Stimulated activated CD4-positive, alpha-beta T cell treated with anti-CD3 and anti-CD28 coated beads, Interleukin-12 subunit alpha, Interleukin-12 subunit beta, amount 100 ng/mL, for 48 hours (primary cell): ENCODE results near the gene CDK16.
A peak's percentile ranks its signal among the peaks of the same experiment; 100 is the strongest.

Source experiments
- DNase-seq, 3 donors: peaks; one replicate each; pipeline ENCODE4 v3.0.0-alpha.2; 2020; ENCODE audit warnings: low read depth in 2 of 3, low spot score in 1 of 3

The CDK16 gene

GRCh38 chrX:47206316-47206715, 12.2 kb upstream of the CDK16 start:
- DNase-seq = no peak

DNA sequence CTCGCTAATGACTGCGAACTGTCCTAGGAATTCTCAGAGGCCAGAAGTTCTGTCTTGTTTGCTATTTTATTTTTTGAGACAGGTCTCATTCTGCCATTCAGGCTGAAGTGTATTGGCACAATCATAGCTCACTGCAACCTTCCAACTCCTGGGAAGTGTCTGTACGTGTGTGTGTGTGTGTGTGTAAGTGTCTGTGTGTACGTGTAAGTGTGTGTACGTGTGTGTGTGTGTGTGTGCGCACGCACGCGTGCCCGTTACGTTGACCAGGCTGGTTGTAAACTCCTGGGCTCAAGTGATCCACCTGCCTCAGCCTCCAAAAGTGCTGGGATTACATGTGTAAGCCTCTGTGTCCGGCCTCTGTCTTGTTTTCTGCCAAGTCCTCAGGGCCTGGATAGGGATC, 10.4 kb upstream of the CDK16 start:
- DNase-seq = no peak

DNA sequence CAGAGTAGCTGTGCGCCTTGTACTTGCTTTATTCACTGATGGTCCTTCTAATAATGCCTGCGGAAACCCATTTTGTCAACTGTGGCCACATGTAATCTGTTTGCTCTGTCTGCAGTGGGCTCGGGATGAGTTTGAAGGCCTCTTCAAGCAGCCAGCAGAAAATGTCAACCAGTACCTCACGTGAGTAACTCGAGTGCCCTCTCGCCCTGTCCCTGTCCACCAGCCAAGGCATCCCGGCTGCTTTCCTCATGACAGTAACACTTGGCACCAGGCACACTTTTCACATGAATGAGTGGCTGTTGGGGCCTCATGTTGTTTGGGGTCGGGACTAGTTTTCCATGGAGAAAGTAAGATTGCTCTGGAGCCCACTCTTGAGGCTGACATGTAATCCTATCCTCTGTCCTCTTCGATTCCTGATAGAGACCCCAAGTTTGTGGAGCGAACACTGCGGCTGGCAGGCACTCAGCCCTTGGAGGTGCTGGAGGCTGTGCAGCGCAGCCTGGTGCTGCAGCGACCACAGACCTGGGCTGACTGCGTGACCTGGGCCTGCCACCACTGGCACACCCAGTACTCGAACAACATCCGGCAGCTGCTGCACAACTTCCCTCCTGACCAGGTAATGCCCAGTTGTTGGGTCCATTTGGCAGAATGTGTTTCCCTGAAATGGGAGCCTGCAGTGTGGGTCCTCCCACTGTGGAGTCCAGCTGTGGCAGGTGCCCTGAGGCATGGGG, 8.8 kb upstream of the CDK16 start:
- DNase-seq = no peak

DNA sequence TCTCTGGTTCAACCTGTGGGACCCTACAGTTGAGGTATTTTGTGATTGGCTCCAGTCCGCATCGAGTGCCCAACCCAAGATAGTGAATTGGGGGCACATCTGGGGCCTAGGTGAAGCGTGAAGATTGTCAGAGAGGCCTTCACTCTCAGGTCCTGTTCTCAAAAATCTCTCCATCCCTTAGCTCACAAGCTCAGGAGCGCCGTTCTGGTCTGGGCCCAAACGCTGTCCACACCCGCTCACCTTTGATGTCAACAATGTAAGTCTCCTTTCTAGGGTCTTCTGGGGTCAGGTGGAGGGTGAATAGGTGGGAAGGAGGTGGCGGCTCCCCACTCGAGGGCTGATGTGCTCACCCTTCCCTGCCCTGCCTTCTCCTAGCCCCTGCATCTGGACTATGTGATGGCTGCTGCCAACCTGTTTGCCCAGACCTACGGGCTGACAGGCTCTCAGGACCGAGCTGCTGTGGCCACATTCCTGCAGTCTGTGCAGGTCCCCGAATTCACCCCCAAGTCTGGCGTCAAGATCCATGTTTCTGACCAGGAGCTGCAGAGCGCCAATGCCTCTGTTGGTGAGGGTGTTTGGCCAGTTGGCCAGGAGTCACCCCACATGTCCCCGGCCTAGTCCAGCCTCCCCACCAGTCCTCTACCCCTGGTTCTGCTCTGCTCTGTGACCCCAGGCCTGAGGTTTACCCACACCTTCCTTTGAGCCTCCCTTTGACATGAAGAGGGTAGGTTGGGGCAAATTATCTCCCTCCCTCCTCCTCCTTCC, 7.6 kb upstream of the CDK16 start:
- no peak for DNase-seq

- no peak for DNase-seq
These were observed 5.8 kb upstream of the CDK16 start for GRCh38 chrX:47212381-47213293.

GRCh38 chrX:47214435-47215077, 3.9 kb upstream of the CDK16 start:
- no peak for DNase-seq

GRCh38 chrX:47215291-47215900, 3.1 kb upstream of the CDK16 start:
- no peak for DNase-seq

GRCh38 chrX:47216393-47216925, 2.0 kb upstream of the CDK16 start:
- no peak for DNase-seq

DNA sequence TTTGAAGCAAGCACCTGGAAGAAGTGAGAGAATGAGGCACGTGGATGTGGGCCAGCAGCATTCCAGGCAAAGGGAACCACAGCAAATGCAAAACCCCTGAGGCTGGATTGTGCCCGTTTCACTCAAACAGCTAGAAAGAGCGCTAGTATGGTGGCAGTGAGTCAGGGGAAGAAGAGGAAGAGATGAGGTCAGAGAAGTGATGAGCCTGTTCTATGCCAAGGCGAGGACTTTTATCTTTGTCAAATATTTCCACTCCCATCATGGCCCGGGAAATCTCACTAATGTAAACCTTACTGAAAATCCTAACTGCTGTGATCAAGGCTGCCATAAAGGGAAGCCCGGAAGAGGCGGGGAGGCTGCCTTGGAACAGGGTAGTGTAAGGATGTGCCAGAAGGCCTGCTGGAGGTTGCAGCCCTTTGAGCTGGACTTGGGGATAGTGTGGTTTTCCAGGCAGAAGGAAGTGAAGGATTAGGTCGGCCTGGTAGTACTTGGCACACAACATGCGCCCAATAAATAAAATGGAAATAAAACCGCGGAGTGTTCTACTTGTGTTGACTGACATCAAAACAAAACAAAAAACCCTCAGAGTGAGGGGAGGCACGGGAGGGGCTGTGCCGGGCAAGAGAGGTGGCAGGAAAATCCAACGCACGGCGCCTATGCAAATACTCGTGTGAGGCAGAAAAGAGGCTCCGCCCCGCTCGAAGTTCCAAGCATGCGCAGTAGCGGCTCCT, 1.2 kb upstream of the CDK16 start:
- DNase-seq = peak; percentile 4 to 86 (median 26)

GRCh38 chrX:47217852-47218279, 615 bp upstream of the CDK16 start:
- DNase-seq = peak; percentile 87 to 98 (median 93)

DNA sequence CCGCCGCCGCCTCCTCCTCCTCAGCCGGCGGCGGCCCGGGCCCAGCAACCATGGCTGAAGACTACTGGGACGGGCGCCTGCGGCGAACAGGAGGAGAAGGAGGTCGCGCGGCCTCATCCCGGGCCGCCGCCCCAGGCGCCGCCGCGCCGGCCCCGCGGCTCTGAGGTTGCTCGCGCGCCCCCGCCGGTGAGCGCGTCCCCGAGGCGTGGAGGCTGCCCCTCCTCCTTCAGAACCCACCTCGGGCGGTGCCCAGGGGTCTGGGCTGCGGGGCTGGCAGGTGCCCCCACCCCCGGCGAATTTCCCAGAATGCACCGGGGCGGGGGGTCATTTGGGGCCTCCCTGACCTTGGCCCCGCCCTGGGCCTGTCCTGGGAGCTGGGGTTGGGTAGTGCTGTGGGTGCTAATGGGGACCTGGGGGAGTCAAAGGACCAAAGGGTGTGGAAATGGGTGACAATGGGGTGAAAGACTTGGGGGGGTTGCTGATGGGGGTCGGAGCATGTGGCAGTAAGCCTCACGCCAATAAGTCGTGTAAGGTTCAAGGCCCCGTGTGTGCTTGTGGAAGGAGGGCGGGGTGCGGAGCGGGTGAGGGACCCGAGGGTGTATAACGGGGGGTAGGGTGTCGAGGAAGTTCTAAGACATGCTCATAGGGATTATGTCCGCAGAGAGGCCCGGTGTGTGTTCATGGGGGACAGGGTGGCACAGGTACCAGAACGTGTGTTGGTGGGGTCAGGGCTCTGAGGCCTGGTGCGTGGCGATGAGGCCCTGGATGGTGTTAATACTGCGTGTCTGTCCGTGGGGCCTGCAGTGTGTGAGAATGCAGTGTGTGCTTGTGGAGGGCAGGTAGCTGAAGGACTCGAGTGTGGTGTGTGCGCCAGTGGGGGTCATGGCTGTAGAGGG, 687 bp downstream of the CDK16 start:
- DNase-seq = peak in 2 of 3 donors; percentile 9 to 23

DNA sequence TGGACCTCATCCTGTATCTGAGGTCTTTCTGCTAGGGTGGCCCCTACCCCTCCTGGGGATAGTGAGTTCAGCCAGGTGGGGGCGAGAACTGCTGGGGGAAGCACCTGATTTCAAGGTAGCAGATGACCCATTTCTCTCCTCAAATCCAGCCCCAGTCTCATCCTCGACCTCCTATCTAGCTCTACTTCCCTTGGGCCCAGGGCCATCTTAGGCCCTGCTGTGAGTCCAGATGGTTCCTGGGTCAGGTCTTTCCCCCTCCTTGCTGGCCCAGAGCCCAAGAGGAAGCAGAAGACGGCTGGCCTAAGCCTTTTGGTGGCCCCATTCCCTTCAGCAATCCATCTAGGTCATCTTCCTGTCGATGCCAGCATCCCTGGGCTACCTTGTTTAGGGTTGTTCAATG, 3.3 kb downstream of the CDK16 start:
- no peak for DNase-seq

DNA sequence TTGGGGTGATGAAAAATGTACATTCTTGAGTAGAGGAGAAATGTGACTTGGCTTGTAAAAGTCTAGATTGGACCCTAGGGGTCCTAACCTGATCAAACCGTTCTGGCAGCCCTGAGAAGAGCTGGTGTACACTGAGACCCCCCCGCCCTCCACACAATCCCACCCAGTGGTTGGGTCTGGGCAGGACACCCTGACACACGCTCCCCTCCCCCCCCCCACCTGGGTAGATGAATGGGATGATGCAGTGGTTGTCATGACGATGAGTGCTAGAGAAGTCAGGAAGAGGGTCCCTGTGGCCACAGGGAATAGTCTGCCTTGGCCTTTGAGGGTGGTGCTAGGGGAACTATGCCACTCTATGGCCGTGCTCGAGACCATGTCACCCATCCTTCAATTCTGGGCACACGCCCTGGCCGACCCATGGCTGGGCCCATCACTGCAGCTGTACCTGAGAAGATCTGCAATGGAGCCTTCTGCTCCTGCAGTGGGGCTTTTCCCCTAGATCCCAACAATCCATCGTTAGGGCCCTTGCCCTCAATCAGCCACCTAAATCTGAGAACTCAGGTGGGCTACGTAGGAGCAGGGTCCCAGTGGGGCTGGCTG, 4.4 kb downstream of the CDK16 start:
- DNase-seq = no peak

- no peak for DNase-seq
These were observed 5.2 kb downstream of the CDK16 start for GRCh38 chrX:47223476-47224250.

DNA sequence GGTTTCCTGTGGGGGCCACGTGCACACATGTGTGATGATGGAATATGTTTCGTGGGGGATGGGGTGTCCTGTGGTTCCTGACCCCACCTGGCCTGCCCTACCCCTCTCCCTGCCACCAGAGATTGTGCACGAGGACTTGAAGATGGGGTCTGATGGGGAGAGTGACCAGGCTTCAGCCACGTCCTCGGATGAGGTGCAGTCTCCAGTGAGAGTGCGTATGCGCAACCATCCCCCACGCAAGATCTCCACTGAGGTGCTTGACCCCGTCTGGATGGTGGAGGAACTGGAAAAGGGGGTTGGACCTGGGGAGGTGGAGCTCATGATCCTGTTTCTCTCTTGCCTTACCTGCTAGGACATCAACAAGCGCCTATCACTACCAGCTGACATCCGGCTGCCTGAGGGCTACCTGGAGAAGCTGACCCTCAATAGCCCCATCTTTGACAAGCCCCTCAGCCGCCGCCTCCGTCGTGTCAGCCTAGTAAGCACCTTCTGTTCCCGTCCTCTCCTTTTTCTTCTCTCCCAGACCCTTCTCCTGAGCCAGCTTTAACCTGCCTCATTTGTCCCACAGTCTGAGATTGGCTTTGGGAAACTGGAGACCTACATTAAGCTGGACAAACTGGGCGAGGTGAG, 5.9 kb downstream of the CDK16 start:
- no peak for DNase-seq

- DNase-seq = no peak
These were observed 6.4 kb downstream of the CDK16 start for GRCh38 chrX:47224896-47225290.

GRCh38 chrX:47226071-47226470, 7.6 kb downstream of the CDK16 start:
- DNase-seq = no peak
